Lung microvascular endothelial cell (primary cell): Measurements from ENCODE around the gene CHST14. TPM values are rescaled to one million over a fixed set of nuclear protein-coding genes. Genes with fewer than 3 reads are reported as not detected.
"Not testable (repeated sequence)": the region's sequence is repeated elsewhere in the genome, so short reads cannot be mapped to it uniquely, and the experiment has no call there.

Experiments
- DNase-seq, 2 donors: peaks; one replicate each; pipeline versions ENCODE4 v3.0.0 to v3.0.0-alpha.2; 2010; ENCODE audit warnings: low read depth in 2 of 2
- total RNA-seq: library from RNA; depleted of rRNA; stranded (reverse); fragments of >200 nt; gene quantifications from 2 replicates; pipeline ENCODE4 v1.2.1, GENCODE V29; 2014

CHST14 gene
- total RNA-seq, 1 donor from 2014 or later, result 6.7 TPM

- peak; percentile 95 to 97 for DNase-seq
Observed at GRCh38 chr15:40440743-40441564, 29.8 kb upstream of the CHST14 start, which contains the start of gene BAHD1. TSS of gene BAHD1 (plus strand) at chr15:40440953. CDS start at chr15:40458465, 17,512 bp downstream.

GRCh38 chr15:40441565-40442531 is 28.9 kb upstream of the CHST14 start:
- DNase-seq, result peak; percentile 20 to 26

GRCh38 chr15:40443255-40443654 is 27.5 kb upstream of the CHST14 start:
- DNase-seq, result no peak

GRCh38 chr15:40443846-40444245 is 26.9 kb upstream of the CHST14 start:
- DNase-seq, result no peak

DNA sequence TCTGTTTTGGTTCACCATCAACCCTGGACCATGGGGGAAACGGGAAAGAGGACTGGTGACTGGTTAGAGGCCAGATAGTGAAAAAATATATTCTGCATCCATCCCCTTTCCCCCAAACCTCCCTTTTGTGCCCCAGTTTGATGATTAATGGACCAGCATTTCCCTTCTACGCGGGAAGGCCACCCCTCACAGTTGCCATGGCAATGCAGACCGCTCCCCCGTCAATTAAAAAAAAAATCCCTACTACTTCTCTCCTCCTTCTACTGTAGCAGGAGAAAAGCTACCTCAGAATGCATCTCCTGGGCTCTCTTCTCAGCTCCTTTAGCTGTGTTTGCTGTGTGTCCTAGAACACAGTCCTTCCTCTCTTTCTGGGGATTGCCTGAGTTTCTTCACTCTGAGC is 26.0 kb upstream of the CHST14 start:
- no peak for DNase-seq

DNA sequence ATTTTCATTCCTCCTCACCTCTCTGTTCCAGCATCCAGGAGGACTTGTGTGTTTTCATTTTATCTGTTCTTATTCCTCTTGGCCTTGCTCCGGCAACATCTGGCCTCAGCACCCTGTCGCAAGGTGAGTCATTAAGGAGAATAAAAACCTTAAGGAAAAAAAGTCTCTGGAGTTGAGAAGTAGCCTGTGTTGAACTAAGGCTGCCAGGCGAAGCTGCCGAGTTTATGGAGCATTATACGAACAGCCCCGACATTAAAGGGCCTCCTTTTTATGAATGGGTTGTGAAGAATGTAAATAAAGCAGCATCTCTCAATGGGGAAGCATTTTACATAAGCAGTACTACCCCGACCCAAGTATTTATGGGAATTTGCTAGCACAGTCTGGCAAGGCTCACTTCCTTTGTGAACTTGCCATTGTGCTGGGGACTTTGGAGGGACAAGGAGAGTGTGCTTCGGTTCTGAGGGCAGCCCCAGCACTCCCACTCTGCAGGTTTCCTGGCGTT is 25.3 kb upstream of the CHST14 start:
- DNase-seq, result no peak

- no peak for DNase-seq
Observed at GRCh38 chr15:40446144-40446543, 24.6 kb upstream of the CHST14 start.

- DNase-seq, result no peak
Observed at GRCh38 chr15:40448354-40448753, 22.4 kb upstream of the CHST14 start.

GRCh38 chr15:40449275-40449674 is 21.5 kb upstream of the CHST14 start:
- DNase-seq, result no peak

- no peak for DNase-seq
Observed at GRCh38 chr15:40450047-40450446, 20.7 kb upstream of the CHST14 start.

- no peak for DNase-seq
Observed at GRCh38 chr15:40451527-40452158, 19.1 kb upstream of the CHST14 start.

GRCh38 chr15:40452296-40453090 is 18.3 kb upstream of the CHST14 start:
- no peak for DNase-seq

GRCh38 chr15:40453941-40454340 is 16.8 kb upstream of the CHST14 start:
- DNase-seq, result not testable (repeated sequence)

GRCh38 chr15:40454904-40455391 is 15.8 kb upstream of the CHST14 start:
- DNase-seq, result peak in 1 of 2 donors; percentile 29

DNA sequence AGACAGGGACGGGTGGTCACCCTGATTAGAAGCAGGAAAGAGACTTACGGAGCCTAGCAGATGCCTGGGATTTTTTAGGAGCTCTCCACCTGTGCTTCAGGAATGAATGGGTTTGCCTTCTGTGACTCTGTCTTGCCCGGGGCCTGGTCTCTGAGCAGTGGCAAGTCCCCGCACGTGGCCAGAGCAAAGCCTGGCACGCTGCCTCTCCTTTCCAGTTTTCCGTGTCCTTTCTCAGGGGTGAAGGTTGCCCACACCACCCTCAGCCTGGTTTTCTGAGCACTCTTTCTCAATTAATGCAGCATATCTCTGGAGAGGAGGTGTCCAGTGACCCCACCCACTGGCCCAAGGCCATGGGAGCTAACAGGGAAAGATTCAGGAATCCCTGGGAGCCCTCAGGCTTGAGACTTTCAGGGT is 14.5 kb upstream of the CHST14 start:
- DNase-seq, result no peak

DNA sequence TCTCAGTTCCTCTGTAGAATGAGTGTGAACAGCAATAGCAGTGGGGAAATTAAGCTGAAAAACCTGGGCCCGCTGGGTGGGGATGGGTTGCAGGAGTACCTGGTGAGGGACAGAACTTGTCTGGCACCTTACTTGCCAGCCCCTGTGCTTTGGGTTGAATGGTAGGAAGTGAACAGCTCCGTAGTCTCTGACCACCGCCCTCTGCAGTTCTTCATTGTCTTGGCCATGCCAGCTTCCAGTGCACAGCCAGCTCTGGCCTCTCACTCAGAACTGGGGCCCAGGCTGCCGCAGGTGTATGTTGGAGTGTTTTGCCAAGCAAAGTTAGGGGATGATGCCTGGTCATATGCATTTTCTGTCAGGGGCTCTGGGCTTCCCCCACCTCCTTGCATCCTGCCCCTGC is 14.0 kb upstream of the CHST14 start:
- DNase-seq, result no peak

DNA sequence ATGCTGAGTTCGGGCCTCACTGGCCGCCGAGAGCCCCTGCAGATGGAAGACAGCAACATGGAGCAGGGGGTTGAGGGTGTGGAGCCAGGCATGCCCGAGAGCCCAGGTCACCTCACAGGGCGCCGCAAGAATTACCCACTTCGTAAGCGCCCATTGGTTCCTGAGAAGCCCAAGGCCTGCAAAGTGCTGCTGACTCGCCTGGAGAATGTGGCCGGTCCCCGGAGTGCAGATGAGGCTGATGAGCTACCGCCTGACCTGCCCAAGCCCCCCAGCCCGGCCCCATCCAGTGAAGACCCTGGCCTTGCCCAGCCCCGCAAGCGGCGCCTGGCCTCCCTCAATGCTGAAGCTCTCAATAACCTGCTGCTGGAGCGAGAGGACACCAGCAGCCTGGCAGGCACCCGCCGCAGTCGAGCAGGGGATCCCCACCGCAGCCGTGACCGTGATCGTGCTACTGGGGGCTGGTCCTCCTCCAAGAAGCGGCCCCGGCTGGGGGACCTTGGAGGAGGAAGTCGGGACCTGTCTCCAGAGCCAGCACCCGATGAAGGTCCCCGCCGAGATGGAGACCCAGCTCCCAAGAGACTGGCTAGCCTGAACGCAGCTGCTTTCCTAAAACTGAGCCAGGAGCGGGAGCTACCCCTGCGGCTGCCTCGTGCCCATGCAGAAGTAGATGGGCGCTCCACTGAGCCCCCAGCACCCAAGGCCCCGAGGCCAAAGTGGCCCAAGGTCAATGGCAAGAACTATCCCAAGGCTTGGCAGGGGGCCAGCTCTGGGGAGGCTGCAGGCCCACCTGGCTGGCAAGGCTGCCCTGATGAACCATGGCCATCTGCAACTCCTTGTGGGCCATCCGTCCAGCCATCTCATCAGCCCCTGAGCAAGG is 12.1 kb upstream of the CHST14 start:
- DNase-seq, result no peak

GRCh38 chr15:40459391-40460015 is 11.3 kb upstream of the CHST14 start:
- DNase-seq, result no peak

DNA sequence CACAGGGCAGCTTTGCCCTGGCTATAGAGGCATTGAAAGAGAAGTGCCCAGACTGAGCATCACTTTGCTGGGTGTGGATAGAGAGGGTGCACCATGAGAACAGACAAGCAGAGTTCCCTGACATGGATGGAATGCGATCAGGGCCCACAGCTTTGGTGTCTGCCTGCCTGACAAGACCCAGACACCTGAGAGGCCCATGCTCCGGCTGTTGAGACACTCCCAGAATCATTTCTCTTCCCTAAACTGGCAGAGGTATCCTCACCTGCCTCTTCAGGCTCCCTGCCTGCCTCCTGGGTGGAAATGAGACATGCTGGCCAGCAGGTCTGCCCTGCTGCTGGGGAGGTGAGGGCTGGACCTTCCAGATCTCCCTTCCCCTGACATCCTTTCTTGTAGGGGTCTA is 10.4 kb upstream of the CHST14 start:
- DNase-seq, result no peak
